Stimulated activated CD4-positive, alpha-beta T cell treated with anti-CD3 and anti-CD28 coated beads, Interleukin-4, amount 100 ng/mL, for 48 hours (primary cell): ENCODE results near the gene PRLR.
"Not testable (repeated sequence)": the region's sequence is repeated elsewhere in the genome, so short reads cannot be mapped to it uniquely, and the experiment has no call there.

Source experiments
- DNase-seq, 2 donors: peaks; one replicate each; pipeline ENCODE4 v3.0.0-alpha.2; 2020; ENCODE audit warnings: low read depth in 2 of 2

Gene PRLR

DNA sequence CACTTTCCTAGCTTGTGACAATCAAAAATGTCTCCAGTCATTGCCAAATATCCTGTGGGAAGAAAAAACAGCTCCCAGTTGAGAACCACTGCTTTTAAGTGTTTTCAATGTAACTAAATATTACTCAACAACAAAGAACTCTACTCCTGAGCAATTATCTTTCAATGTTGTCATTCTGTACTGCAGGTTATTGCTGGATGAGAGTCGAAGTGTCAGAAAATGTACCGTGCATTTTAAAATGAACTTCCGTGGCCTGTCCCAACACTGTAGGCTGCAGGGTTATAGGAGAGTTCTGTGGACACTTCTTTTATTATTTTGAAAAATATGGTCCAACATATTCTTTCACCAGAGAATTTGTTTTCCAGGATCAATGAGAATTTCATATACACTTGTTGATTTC is 147.8 kb downstream of the PRLR start:
- no peak for DNase-seq

DNA sequence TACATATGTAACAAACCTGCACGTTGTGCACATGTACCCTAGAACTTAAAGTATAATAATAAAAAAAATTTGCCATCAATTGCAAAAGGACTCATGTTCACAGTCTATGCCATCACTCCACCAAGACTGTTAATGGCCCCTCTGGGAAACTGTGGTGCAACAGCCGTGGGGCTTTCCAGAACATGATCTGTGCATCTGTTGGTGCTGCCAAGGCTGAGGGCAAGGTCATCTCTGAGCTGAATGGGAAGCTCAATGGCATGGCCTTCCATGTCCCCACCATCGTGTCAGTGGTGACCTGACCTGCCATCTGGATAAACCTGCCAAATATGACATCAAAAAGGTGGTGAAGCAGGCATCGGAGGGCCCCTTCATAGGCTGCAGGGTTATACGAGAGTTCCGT is 149.2 kb downstream of the PRLR start:
- no peak for DNase-seq

DNA sequence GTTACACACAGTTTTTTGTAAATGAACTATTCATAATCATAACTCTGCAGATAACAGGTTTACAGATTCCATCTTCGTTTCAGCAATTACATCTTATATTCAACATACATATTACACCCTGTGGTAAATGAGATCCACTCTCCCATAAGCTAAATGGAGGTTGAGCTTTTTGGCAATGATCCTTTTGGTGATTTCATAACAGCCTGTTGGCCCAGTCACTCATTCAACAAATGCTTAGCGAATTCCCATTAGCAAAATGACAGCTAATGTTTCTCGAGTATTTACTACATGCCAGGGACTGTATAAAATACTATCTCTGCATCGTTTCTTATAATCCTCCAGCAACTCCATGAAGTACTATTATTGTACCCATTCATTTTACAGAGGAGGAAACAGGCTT is 157.1 kb downstream of the PRLR start:
- no peak for DNase-seq

DNA sequence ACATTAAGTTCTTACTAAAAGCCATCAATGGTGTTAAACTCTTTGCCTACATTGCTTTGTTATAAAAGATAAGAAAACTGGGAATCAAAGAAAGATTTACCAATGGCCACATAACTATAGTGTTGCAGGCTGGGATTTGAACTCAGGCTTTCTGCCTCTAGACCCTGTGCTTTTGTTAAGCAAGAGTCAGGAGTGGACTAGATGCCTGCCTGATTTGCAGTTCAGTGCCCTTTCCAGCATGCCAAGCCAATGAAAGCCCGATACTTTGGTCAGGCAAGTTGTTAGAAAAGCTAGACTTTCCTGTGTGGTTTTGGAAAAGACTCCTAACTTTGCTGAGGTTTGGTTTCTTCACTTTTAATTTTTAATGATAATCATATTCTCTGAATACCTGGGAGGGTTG is 161.1 kb downstream of the PRLR start:
- DNase-seq = no peak

DNA sequence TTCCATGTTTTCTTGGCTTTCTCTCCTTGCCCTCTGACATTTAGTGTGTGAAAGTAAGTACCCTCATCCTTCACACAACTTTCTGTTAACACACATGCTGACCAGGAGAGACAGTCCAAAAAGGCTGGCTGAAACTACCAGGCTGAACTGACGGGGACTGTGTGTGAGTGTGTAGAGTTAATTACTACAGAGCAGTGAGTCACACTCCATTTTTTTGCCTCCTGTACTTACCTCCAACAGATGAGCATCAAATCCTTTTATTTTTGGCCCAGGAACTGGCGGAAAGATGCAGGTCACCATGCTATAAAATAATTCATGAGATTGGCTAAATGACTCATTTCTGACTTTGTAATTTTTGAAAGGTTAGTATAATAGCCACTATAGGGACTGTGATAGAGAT is 162.3 kb downstream of the PRLR start:
- no peak for DNase-seq

DNA sequence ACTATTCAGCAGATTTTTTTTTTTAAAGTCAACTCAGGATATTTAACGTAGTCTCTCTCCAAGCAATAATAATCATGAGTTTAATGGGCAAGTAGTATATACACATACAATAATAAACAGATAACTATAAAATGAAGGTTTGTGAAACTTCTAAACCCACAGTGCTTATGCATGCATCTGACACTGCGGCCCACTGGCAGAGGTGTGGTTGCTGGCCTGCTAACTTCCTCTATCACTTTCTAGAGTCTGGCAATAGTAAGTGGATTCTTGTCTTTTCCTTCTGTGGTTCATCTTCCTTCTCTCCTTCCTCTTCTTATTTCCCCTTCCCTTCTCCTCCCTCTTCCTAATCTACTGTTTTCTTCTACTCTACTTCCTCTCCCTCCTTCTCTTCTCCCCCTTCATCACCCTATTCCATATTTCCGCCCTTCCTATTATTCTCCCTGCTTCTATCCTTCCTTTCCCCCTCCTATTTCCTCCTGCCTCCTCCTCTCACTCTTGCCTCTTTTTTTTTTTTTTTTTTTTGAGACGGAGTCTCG is 164.0 kb downstream of the PRLR start:
- no peak for DNase-seq

DNA sequence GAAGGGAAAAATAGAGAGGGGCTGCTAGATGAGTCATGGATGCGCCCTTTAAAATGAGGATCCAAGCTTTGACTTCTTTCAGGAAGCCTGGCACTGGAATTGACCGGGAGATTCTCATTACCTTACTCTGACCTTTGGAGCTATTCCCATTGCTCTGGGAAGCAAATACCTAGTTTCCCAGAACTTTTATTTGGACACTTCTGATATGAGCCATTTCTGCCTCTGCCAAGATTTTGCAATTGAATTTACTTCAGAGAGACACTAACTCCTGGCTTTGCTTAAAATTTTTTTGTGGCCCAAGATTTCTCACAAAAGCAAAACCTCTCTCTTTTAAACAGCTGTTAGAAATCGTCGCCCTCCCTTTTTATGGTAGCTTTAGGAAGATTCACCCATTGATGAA is 166.9 kb downstream of the PRLR start:
- no peak for DNase-seq

DNA sequence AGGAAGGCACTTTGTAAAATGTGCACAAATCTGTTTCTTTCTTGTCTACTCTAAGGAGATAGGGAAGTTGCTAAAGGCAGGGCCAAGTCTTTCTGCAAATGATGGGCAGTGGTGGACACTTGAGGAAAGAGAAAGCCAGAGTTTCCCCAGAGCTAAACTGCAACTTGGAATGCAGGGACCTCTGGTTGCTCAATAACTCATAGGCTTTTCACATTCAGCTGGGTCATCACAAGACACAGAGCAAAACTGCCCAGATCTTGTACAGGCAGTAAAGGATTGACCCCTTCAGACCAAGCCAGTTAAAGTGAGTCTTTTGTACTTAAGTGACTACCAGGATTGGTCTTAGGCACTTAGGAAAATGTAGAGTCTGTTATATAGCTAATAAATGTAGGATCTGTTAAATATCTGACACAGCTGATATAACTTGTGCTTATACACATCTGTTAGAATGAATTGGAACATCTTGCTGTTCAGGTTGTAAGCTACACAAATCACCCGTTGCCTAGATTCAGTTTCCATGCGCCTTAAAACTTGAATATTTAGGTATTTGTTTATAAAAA is 169.0 kb downstream of the PRLR start:
- DNase-seq = no peak

DNA sequence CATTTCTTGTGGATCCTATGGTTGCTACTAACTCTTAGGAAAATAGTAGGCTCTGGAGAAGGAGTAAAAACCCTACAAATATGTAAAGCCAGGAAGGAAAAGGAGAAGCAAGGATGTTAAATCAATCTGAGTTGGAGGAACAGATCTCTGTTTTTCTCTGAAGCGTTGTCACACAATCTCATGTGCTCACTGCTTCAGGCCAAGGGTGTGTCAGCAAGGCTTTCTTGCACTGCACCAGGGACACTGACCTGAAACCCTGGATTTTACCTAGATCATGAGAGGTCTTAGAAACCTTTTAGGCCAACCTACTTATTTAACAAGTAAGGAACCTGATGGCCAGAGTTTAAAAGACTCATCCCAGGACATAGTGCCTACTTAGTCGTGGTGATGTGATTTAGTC is 170.1 kb downstream of the PRLR start:
- DNase-seq = no peak

DNA sequence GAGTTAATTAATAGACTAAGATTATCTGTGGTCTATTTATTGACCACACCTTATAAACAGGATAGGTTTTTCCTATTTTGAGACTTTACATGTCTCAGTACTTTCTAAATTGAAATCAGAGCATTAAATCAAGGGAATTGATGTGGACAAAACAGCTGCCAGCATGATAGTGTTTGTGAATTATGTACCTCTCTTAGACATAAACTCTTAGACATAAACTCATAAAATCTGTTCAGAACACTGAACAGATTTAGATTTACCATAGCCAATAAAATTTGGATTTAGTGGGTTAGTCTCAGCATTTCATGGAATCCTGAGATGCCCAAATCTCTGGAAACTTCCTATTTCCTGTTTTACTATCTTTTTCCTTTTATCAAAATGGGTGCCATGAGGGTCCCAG is 171.0 kb downstream of the PRLR start:
- DNase-seq = no peak

DNA sequence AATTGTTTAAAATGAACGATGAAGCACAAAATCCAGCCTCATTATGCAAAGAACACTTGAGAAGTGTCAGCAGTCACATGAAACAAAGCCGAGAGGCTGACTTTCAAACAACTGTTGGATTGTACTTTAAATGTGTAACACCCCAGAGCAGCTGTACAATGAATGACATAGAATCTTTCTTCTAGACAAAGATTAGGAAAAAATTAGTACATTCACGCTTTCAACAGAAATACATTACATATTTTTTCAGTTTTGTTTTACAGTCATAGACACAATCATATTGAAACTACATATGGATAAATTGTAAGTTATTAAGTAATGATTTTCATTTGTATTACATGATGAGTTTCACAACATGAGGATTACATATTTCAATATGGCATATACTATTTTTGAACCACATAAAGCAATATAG is 171.9 kb downstream of the PRLR start:
- no peak for DNase-seq

DNA sequence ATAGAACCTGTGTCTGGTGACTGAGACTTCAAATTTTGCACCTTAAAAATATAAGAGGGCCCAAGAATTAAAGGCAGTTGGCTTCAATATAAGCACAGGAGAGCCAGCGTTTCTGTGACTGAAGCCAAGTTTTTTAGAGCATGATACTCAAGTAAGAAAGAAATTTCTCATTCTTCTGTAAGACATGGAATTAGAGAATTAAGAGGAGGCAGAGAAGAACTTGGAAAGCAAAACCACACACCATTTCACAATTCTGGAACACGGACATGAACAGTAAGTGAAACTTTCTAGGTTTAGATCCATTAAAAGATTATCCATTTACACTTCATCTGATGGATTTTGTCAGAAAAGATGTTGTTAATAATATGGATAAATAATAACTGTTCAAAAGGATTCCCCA is 173.6 kb downstream of the PRLR start:
- no peak for DNase-seq

DNA sequence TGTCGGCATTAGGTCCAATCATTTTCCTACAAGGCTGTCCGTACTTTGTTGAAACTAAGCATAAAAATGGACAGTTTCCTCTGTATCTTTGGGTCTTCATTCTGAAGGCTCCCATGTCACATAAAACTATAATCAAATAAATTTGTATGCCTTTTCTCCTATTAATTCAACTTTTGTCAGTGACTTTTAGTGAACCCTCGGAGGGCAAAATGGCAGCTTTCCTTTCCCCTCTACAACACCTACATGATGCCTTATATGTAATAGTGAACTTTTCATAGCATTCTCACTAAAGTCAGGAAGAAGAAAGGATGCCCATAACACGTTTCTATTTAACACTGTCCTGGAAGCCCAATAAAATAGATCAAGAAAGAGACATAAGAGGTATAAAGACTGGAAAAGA is 177.4 kb downstream of the PRLR start:
- no peak for DNase-seq

DNA sequence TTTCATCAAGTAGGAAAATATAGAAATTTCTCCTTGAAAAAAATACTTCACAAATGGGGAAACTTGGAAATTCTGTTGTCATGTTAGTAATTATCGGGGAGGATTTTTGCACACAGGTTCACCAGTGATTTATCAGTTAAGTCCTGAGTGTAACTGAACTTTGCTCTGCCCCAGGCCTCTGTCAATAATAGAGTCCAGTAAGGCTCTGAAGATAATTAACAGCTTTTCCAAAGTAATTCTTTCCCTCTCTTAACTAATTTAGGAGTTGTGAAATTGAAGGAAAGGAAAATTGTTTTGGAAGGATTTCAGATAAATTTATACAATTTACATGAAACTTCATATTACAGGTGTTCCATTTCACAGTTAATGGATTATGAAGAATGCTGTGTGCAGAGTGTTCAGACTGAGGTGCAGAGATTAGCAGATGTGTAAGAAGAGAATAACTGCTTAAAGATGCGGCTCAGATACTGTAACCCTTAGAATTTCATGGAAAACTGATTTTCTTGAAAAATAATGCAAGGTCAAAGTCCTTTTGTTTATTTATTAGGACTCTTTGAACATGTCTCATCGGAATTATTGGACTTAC is 179.7 kb downstream of the PRLR start:
- DNase-seq = no peak

DNA sequence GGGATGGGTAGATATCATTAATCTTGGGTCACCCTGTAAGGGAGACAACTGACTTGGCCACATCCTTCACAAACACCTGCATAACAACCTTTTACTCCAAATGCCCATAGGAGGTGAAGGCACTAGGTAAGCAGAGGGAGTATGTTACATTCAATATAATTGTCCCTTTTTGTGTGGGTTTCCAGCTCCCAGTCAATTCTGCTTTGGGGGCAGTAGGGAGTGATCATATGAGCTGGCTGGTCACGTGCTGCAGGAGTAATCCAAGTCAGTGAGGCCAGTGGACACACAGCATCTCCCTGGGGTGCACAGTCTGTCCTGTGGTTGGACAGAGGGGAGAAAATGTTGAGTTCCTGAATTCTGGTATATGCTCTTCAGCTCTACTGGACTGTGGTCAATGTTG is 181.4 kb downstream of the PRLR start:
- DNase-seq = no peak

DNA sequence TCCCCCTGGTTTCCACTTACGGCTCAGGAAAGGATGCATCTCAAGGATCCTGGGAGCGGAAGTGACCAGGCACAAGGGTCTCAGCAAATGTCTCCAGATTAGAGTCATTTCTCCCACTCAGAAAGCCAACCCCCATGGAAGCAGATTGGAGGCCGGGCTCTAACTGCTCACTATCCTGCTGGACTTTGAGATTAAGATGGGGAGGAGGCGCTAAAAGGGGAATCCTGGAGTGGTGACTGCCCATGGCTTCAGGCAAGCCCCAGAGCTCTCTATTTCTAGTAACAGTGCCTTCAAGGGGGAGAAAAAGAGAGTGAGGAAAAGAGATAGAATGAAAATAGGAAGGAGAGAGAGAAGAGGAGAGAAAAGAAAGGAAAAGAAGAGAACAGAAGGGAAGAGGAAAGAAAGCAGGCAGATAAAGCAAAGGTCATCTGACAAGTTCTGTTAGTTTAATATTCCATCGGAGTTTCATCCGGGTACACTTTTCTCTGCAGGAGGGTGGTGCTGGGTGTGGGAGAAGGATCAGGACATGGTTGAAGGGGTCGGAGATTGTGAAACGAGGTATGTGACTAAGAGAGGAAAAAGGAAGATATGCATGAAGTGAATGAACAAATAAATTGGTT is 182.4 kb downstream of the PRLR start, which contains the start of gene AGXT2:
AGXT2 (minus strand) TSS at position 165 of the 620 bp plus-strand sequence; CDS start at position 108, 57 bp downstream.
- no peak for DNase-seq

DNA sequence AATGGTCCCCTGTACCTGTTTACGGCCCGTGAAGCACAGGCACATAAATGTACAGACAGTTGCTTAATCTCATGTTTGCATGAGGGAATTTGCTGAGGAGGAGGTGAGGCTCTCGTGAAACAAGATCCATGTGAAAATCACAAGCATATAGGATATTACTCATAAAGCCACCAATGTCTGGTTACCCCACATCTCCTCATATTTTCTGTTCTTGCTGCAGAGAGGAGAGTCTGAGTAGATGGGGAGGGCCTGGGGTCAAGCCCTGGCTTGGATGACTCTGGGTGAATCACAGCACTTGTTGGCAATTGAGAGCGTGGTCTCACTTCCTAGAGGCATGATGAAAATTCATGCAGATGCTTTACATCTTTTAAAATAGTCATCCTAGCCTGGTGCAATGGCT is 183.5 kb downstream of the PRLR start:
- DNase-seq = no peak

DNA sequence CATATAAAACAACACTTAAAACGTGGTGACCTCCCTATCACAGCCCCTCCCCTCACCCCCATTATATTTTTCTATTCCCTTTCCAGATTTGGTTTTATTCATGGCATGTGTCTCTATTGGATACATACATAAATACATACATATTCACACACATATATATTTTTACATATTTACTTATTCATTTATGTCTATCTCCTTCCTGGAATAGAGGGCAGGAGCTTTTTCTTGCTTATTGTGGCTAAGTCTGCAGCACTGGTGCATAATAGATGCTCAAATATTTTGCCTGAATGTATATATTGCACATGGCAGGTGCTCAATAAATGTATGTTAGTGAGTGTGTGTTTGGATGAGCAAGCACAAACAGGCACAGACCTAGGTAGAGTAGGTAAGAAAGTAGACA is 185.0 kb downstream of the PRLR start:
- DNase-seq = no peak

DNA sequence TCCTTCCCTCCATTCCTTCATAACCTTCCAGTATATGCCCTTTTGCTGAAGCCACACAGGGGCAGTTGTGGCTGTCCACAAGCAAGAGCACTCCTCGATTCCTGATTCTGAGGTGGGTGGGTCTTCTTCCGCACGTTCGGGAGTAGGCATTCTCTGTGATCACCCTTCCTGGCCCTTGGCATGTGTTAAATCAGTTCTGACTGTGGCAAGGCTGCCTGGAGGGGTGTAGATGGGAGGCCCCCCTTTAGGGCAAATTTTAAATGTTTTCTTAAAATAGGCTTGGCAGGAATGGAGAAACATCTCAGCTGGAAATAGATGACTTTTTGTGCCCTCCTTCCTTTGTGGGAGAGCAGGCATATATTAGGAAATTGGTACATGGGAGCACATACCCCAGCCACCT is 185.6 kb downstream of the PRLR start:
- no peak for DNase-seq

DNA sequence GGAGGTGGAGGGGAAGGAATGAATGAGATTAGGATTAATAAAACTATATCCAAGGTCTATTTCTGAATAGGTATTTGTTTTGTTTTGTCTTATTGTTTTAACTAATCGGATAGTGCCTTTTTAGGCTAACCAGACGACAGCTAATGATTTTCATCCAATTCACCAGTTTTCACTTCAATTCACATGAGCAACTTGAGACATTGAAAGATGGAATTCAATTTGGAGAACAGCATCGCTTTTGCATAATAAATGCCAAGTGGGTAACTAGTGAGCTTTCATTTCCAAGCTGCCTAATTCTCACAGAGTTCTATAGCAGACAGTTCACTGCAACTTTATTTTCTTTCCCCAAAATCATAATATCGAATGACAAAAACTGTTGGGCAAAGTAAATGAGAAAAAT is 187.5 kb downstream of the PRLR start:
- no peak for DNase-seq

DNA sequence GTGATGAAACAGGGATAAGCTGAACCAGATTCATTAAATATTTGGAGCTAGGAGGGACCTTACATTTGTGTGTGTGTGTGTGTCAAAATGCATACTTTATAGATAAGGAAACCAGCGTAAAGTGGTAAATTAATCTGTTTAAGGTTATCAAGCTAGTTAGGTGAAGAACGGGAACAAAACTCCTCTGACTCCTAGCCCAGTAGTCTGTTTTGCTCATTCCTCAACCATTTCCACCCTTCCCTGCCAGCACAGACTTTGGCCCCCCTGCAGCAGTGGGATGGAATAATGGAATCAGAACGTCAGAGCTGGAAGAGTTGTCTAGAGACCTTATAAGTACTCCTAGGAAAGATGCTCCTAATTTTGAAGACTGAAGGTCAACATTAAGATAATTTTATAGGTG is 189.0 kb downstream of the PRLR start:
- DNase-seq = no peak

DNA sequence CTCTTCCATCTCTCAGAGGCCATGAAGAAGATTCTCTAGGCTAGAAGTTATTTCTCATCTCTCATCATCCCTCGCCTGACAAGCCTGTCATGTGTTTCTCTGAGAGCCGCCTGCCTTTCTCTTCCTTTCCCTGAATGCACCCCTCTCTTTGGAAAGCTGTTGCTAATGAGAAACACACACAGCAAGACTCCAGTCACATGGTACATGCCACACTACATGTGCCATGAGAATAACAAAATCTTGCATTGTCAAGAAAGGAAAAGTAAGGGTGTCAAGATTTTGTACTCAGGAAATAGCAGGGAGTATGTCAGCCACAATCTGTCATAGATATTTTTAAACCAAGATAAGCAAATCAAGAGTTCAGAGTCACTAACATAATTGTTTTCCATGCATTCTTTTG is 191.4 kb downstream of the PRLR start:
- DNase-seq = no peak

DNA sequence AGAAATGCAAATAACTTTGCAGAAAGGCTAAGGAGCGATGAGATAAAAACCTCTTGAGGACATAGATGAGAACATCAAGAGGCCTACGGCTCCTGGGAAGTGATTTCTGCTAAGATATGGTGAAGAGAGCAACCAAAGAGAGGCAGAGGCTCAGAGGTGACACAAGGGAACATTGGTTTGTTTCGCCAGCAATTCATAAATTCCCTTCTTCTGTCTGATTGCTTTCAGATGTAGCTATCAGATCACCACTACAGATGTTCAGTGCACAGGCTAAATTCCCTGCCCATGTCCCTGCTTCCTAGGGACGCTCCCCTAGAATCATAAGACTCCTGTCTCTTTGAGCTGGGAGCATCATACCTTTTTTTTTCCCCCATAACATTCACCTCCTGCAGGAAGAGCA is 193.8 kb downstream of the PRLR start:
- no peak for DNase-seq

DNA sequence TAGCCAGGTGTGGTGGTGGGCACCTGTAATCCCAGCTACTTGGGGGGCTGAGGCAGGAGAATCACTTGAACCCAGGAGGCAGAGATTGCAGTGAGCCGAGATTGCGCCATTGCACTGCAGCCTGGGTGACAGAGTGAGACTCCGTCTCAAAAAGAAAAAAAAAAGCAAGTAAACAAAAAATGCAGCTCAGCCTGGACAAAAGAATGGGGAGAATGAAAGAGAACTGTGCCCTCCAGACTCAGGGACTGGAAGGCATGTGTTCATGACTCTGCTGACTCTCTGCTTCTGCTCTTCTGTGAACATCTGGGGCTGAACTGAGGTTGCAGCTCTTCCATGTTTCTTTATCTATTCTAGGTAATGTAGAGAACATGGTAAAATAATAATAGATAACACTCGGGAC is 194.4 kb downstream of the PRLR start:
- DNase-seq = not testable (repeated sequence)
